ENCODE results near the gene ITGAD. TPM values are rescaled to one million over a fixed set of nuclear protein-coding genes. Genes with fewer than 3 reads are reported as not detected.
A peak's percentile ranks its signal among the peaks of the same experiment; 100 is the strongest.

The ITGAD gene
- total and polyA plus RNA-seq, 2 of the 13 experiments (the other 11 are each of a cell fraction or from before 2014, with no cell fraction given) = not detected

GRCh38 chr16:31458073-31458843 lies 65.1 kb downstream of the ITGAD start (continued):
- TF ChIP-seq HMGXB3 (CRISPR knock-in tag; IDR thresholded peaks at IDR 0.05; ENCODE audit: borderline replicate concordance) (peak; percentile 68; the same call in 1 of the 2 replicates), ZBTB39 (CRISPR knock-in tag; IDR thresholded peaks at IDR 0.05) (no peak), KLF13 (CRISPR knock-in tag; IDR thresholded peaks at IDR 0.05) (peak; percentile 20), ZNF225 (CRISPR knock-in tag; IDR thresholded peaks at IDR 0.05) (peak; percentile 63; the same call in 1 of the 2 replicates), SIX1 (CRISPR knock-in tag; IDR thresholded peaks at IDR 0.05; ENCODE audit: borderline replicate concordance) (peak; percentile 99), ZNF451 (CRISPR knock-in tag; IDR thresholded peaks at IDR 0.05) (peak; percentile 90), HIVEP1 (CRISPR knock-in tag; IDR thresholded peaks at IDR 0.05) (0 out of 2 replicates have a peak, but pooled peaks have one; percentile 33), NONO (IDR thresholded peaks at IDR 0.05) (no peak), NONO (CRISPR knock-in tag; conservative IDR thresholded peaks at IDR 0.05) (peak; percentile 98; the same call in 1 of the 2 replicates), ZNF678 (CRISPR knock-in tag; IDR thresholded peaks at IDR 0.05) (no peak), BCL3 (CRISPR knock-in tag; IDR thresholded peaks at IDR 0.05) (0 out of 2 replicates have a peak, but pooled peaks have one; percentile 55), ZNF552 (CRISPR knock-in tag; IDR thresholded peaks at IDR 0.05; ENCODE audit: borderline replicate concordance) (peak; percentile 91), KMT2A (CRISPR knock-in tag; IDR thresholded peaks at IDR 0.05) (0 out of 2 replicates have a peak, but pooled peaks have one; percentile 58), ZNF879 (CRISPR knock-in tag; IDR thresholded peaks at IDR 0.05) (no peak), SRF (IDR thresholded peaks at IDR 0.05; ENCODE audit: low read depth, low read length) (peak; percentile 43; the same call in 1 of the 2 replicates), MAZ (IDR thresholded peaks at IDR 0.05; ENCODE audit: borderline replicate concordance, low read depth, low read length) (peak; percentile 65; the same call in 1 of the 2 replicates), MAZ (CRISPR knock-in tag; IDR thresholded peaks at IDR 0.05; ENCODE audit: low read depth) (peak; percentile 92), ETS1 (CRISPR knock-in tag; IDR thresholded peaks at IDR 0.05) (no peak), ATF2 (CRISPR knock-in tag; IDR thresholded peaks at IDR 0.05) (peak; percentile 88)

All from HepG2 (cell line).